CD4-positive, alpha-beta T cell treated with Interleukin-10 for 1 hour (primary cell): ENCODE data around the gene NPW.
"Not testable (repeated sequence)": the region's sequence is repeated elsewhere in the genome, so short reads cannot be mapped to it uniquely, and the experiment has no call there.

Experiments
- DNase-seq: peaks from one replicate; pipeline ENCODE4 v3.0.0-alpha.2; 2020

NPW gene

DNA sequence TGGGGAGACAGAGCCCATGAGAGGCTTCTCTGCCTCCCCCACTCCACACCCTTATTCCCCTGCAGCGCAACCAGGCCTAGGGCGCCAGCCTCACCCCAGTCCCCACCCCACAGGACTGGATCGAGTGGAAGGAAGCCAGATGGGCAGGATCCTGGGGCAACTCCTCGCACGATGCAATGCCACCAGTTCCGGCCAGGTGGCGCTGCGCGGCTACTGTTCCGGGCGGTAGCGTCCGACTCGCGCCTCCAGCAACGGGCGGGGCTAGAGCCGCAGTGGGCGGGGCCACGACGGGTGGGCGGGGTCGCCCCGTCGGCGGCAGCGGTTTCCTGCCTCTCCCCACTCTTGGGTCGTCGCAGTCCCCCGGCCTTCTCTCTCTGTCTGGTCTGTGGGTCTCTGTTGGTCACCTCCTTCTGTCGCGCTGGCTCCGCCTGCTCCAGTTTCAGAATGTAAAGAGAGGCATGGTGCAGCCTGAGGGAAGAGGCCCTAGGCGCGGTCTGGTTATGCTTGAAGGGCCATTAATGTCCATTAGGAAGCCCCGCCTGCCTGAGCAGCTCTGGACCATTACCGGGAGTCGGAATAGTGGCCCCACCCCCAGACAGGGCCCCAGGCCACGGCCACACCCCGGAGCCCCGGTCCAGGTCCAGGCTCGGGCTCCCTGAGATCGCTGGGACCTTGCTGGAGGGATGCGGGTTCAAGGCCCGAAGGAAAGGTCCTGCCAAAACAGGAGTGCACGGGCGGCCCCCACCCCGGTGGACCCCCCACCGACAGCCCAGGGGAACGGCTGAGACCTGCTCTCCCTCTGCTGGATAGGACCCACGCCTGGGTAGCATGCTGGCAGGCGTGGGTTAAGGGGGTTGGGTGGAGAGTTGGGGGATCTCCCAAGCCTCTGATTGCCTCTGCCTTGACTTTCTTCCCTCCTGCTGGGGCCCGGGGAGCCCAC is 3.8 kb downstream of the NPW start:
- peak; percentile 96 for DNase-seq

- DNase-seq = no peak
These were observed 4.4 kb downstream of the NPW start for GRCh38 chr16:2024032-2024420.

DNA sequence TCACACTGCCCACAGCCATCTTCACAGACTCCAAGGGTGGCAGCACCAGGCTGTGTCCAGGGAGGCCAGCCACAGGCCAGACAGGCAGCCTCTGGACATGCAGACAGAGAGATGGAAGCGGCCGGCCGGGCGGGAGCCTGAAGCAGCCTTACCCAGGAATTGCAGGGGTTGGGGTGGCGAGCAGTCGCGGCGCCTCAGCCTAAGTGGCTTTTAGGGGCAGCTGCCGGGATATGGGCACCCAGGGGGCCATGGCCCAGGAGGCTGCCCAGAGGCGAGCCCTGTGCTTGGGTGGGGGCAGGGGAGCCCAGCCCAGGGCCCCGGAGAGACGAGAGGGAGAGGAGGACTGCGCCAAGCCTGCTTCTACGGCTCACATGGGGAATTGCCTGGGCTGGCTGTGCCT is 5.7 kb downstream of the NPW start:
- DNase-seq = no peak

DNA sequence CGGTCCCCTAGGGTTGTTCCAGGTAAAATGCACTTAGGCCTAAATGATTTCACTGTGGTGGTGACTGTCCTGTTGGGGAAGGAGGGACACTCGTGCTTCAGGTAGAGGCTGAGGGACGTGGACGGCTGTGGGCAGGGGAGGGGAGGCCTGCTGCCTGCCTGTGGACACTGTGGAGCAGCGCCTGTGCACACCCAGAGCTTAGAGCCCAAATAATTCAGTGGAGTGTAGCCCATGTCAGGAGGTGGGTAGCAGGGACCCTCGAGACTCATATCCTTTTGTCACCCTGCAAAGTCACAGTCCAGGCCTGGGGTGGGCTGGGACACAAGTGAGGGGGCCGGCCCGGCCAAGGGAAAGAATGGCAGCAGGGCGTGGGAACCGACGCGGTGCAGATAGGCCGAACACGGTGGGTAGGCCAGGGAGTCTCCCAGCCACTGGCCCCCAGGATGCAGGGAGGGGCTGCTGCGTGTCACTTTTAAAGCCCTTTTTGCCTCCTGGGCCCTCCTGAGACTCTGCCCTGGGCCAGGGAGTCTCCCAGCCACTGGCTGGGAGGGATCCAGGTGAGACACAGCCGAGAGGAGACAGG is 6.4 kb downstream of the NPW start:
- DNase-seq = no peak

- peak; percentile 27 for DNase-seq
These were observed 7.0 kb downstream of the NPW start, which contains the start of gene NHERF2 for GRCh38 chr16:2026461-2027023. NHERF2 (plus strand) TSS chr16:2026902; CDS start chr16:2027006, 104 bp downstream.

DNA sequence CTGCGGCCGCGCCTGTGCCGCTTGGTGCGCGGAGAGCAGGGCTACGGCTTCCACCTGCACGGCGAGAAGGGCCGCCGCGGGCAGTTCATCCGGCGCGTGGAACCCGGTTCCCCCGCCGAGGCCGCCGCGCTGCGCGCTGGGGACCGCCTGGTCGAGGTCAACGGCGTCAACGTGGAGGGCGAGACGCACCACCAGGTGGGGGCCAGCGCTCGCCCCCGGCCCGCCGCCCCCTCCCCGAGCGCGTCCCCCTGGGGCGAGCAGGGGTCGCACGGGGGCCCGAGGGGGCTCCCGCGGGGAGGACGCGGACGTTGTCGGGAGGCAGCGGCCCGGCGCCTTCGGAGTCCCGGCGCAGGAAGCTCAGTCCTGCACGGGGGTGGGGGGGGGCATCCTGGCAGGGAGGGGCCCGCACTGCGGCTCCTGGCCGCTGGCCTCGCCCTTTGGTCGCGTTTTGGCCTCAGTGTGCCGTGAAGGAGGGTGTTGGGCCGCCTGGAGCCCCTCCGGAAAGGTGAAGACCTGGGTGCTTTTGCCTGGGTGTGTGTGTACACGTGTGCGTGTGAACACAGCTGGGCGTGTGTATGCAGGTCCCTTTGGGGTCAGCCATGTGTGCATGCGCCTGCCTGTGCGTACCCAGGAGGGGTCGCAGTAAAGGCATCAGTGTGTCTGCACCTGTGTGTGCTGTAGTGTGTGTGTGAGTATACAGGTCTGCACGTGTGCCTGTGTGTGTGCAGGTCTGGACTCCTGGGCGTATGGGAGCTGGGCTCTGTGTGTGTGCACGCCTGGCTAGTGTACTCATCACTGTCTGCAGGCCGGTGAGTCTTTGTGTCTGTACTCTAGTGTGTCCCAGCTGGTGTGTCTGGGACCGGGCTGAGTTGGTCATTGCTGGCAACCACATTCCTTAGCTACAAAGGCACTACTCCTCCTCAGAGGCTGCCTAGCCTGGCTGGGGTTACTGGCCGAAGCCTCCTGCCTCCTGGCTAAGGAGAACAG is 7.7 kb downstream of the NPW start:
- DNase-seq = peak; percentile 26

GRCh38 chr16:2028146-2028545 is 8.6 kb downstream of the NPW start:
- no peak for DNase-seq

DNA sequence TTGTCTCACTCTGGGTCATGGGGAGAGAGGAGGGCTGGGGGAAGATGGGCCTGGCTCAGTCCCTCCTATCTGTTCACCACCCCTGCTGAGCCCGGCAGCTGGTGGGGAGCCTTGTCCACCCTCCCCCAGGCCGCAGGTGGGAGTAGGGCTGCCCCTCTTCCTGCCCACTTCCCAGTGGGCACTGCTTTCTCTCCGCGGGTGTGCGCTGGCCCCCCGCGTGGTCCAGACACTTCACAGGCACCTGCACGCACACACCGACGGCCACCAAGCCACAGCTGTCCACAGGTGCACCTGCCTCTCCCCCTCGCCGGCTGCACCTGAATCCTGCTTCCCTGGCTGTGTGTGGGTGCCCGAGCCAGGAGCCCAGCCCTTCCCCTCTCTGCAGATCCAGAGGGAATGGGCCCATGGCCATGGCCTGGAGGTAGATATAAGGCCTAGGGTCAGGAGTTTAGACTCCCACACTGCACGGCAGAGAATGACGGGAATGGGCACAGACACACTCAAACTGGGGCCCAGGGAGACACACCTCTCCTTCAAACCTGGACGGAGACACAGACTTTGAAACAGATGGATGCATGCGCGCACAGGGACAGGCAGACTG is 9.1 kb downstream of the NPW start:
- no peak for DNase-seq

GRCh38 chr16:2029350-2029749 is 9.8 kb downstream of the NPW start:
- no peak for DNase-seq

DNA sequence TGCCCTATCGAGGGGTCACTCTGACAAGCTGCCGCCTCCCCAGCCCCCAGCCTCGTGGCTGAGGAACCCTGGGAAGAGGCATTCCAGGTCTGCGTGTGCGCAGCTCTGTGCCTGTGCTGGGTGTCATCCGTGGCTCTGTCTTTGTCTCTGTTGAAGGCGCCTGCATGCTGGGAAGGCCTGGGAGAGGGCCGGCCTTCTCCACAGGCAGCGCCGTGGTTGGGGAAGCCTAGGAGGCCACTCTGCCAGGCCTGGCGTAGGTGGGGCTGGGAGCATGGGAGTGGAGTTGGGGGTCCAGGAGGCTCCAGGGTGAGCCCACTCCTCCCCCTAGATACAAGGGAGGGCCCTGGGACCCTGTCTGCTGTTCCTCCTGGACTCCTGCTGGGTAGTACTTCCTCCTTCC is 10.5 kb downstream of the NPW start:
- no peak for DNase-seq

- no peak for DNase-seq
These were observed 11.5 kb downstream of the NPW start for GRCh38 chr16:2031081-2031577.

DNA sequence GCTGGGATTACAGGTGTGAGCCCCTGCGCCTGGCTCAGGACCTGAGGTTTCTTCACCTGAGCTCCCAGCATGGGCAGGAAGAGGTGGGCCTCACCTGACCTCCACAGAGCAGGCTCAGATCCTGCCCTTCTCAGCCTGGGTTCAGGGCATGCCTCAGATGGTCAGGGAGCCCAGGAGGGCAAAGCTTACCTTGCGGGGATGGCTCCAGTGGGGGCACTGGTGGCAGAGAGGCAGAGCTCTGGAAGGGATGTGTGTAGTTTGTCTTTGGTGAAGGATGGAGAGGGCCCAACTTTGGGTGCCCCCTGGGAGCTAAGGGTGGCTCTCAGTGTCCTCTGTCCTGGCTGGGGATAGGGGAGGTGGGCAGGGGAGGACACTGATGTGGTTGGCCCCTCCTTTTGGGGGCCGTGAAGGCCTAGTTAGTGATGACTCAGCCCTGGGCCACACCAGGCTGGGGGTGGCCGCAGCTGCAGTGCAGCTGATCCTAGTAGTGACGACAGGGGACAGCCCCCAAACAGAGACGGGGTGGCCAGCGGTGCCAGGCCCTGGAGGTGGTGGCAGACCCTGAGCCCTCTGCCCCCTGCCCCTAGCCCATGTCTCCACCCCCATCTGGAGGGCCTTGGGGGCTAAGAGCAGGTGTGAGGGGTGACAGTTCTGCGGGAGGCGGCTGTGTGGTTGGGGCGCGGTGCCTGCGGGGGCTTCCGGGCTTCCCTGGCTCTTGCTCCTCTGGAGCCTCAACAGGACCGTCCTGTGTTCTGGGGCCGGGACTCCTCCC is 12.9 kb downstream of the NPW start:
- no peak for DNase-seq

DNA sequence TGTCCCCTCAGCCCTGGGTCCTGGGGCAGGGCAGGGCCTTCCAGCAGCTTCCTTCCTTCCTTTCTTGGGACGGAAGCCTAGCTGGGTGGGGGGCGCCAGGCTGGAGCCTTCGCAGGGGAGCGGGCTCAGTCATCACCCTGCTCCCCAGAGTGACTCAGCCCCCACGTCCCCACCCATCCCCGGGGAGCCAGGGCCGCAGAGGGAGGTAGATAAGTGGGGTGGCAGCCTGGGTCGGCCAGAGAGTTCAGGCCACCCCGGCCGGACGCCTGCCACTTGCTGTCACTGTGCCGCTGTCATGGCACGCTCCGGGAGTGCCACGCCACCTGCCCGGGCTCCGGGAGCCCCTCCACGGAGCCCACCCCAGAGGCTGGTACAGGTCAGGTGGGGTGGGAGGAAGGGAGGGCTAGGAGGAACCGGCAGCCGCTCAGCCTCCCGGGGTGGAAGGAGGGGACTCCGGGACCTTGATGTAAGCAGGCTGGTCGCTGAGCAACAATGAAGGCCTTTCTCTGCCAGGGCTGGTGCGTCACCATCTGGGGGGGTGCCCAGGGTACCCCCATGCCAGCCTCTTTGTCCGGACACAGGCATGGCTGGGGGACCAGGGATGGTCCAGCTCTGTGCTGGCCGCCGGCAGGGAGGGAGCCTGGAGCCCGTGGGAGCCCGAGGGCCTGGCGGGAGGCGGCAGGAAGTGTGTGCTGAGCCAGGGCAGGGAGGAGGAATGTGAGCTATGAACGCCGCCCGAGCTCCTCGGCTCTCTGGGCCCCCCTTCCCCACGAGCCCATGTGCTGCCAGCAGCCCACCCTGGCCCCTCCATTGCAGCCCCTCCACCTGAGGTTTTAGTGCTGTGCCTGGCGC is 13.7 kb downstream of the NPW start:
- DNase-seq = no peak

DNA sequence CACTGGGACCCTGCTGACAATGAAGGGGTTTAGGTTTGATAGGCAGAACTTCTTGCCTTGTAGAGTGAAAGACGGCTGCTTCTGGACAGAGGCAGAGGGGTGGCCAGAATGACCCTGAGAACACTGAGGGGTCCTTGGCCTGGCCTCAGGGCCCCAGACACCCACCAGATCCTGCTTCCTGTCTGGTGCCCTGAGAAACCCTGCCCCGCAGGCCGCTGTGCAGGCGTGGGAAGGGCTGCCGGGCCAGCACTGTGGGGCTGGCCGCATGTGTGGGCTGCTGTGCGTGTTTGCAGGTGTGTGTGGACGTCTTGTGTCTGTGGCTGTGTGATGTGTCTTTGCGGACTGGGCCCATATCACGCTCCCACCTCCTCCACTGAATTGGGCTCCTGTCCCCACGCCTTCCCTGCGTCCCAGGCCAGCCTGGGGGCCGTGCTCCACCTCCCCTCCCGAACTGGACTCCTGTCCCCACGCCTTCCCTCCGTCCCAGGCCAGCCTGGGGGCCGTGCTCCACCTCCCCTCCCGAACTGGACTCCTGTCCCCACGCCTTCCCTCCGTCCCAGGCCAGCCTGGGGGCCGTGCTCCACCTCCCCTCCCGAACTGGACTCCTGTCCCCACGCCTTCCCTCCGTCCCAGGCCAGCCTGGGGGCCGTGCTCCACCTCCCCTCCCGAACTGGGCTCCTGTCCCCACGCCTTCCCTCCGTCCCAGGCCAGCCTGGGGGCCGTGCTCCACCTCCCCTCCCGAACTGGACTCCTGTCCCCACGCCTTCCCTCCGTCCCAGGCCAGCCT is 14.5 kb downstream of the NPW start:
- DNase-seq = not testable (repeated sequence)

DNA sequence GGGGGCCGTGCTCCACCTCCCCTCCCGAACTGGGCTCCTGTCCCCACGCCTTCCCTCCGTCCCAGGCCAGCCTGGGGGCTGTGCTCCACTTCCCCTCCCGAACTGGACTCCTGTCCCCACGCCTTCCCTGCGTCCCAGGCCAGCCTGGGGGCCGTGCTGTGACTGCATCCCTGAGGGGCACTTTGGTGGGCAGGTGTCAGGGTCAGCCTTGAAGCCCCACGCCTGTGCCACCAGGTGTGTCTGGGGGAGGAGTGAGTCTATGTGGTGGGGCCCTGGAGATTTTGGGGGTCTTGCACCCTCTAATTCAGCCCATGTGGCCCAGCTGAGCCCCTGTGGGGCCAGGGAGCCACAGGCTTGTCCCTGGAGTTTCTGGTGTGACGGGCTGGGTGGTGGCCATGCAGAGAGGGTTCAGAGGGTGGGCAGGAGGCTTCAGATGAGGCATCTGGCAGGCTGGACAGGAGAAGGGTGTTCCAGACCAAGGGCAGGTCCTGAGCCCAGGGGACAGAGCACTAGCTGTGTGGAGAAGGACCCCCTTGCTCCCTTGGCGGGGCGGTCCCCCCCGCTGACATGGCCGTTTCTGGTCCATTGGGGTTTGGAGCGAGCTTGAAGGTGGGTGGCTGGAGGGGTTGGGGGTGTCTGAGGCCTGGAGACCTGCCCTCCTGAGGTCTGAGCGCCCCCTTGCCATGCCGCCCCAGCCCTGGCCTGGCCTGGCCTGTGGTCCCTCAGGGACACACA is 15.3 kb downstream of the NPW start:
- no peak for DNase-seq

DNA sequence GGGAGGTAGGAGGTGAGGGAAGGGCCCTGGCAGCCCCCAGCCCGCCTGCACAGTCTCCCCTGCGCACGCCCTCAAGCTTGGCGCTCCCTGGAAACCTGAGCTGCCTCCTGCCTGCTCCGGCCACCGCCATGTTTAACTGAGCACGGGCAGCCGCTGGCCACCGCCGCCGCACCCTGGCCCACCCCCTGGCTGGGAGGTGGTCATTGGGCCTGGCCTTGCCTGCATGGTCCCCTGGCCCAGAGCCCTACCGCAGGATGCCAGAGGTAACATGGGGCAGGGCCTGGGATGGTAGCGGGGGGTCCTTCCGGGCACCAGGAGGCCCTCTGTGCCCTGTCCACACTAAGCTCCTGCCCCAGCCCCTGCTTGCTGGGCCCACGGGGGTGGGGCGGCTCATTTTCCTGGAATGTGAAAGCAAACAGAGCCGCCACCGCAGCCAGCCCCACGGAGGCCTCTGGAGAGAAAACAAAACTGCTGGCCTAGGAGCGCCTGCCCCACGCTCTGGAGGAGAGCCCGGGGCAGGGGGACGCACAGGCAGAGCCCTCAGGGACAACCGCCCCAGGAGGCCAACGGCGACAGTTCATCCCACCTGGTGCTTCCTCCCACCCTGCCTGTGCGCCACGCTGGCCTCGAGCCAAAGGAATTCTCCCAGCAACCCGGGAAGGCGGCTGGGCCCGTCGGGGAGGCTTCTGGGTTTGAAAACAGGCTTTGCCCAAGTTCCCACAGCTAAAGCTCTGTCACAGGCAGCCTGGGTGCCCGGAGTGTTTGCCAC is 16.0 kb downstream of the NPW start:
- DNase-seq = no peak

DNA sequence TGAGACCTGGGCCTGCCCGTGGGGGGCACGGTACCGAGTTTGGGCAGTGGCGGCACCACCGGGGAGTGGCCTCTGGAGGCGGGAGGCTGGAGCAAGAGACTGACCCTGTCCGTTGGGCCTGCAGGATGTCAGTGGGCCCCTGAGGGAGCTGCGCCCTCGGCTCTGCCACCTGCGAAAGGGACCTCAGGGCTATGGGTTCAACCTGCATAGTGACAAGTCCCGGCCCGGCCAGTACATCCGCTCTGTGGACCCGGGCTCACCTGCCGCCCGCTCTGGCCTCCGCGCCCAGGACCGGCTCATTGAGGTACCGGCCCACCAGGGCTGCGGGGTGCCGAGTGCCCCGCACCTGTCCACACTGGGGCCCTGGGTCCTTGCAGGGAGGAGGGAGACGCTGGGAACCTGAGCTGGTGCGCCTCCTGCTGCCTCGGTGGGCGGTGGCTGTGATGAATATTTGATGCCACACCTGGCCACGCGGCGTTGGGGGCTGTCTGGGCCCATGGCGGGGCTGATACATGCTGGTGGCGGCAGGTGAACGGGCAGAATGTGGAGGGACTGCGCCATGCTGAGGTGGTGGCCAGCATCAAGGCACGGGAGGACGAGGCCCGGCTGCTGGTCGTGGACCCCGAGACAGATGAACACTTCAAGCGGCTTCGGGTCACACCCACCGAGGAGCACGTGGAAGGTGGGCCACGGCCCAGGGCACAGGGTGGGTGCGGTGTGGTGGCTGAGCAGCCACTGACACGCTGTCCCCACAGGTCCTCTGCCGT is 16.8 kb downstream of the NPW start:
- DNase-seq = no peak
